T1000 (cell line): ENCODE measurements around the gene SAMHD1.
"Not testable (repeated sequence)": the region's sequence is repeated elsewhere in the genome, so short reads cannot be mapped to it uniquely, and the experiment has no call there.

Experiments used
- DNase-seq: peaks from one replicate; lab custom pipeline; 2025; ENCODE audit warnings: mixed read lengths; lab: John Stamatoyannopoulos, UW

Gene SAMHD1

GRCh38 chr20:36956016-36956415 is 4.5 kb upstream of the SAMHD1 start:
- no peak for DNase-seq

- DNase-seq, result no peak
Measured at GRCh38 chr20:36951979-36952738, 651 bp upstream of the SAMHD1 start.

- no peak for DNase-seq
Measured at GRCh38 chr20:36950414-36951197, 902 bp downstream of the SAMHD1 start.

- no peak for DNase-seq
Measured at GRCh38 chr20:36941401-36941835, 10.1 kb downstream of the SAMHD1 start.

GRCh38 chr20:36937402-36937770 is 14.1 kb downstream of the SAMHD1 start:
- DNase-seq, result no peak

GRCh38 chr20:36936761-36937401 is 14.6 kb downstream of the SAMHD1 start:
- DNase-seq, result not testable (repeated sequence)

GRCh38 chr20:36936341-36936740 is 15.2 kb downstream of the SAMHD1 start:
- no peak for DNase-seq

- DNase-seq, result not testable (repeated sequence)
Measured at GRCh38 chr20:36933571-36933970, 17.9 kb downstream of the SAMHD1 start.

- DNase-seq, result no peak
Measured at GRCh38 chr20:36932476-36933426, 18.8 kb downstream of the SAMHD1 start.

- DNase-seq, result not testable (repeated sequence)
Measured at GRCh38 chr20:36932067-36932466, 19.4 kb downstream of the SAMHD1 start.

- DNase-seq, result no peak
Measured at GRCh38 chr20:36929691-36930090, 21.8 kb downstream of the SAMHD1 start.

DNA sequence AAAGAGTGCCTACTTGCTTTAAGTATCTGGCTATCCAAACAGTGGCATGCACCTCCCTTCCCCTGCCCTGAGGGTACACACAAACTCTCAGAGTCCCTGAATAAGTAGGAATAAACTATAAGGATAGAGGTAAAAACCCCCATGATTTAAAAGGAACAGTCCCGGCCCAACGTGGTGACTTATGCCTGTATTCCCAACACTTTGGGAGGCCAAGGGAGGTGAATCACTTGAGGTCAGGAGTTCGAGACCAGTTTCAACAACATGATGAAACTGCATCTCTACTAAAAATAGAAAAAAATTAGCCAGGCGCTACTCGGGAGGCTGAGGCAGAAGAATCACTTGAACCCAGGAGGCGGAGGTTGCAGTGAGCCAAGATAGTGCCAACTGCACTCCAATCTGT is 22.2 kb downstream of the SAMHD1 start:
- DNase-seq, result no peak

GRCh38 chr20:36927704-36928103 is 23.8 kb downstream of the SAMHD1 start:
- no peak for DNase-seq

DNA sequence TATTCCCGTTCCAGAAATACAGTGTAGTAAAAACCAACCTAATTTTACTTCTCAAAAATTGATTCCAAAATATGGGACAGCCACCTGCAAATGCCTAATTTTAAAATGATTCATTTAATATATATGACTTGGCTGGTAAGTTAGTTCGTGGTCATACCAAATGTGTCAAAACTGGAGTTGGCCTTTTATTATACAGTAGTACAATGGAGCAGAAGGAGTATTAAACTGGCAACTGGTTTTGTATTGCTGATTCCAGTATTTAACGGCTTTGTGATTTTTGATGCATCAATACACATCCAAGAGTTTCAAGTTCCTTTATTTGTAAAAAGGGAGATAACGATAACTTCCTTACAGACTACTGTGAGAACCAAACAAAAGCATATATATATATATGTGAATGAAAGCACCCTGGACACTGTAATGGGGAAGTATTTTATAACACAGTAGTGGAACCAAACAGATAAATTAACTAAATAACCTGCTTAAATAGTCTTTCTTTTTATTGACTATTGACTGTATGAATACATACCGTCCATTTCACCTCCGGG is 24.8 kb downstream of the SAMHD1 start:
- no peak for DNase-seq

- DNase-seq, result no peak
Measured at GRCh38 chr20:36925234-36925633, 26.3 kb downstream of the SAMHD1 start.

- no peak for DNase-seq
Measured at GRCh38 chr20:36924167-36925045, 27.1 kb downstream of the SAMHD1 start.

DNA sequence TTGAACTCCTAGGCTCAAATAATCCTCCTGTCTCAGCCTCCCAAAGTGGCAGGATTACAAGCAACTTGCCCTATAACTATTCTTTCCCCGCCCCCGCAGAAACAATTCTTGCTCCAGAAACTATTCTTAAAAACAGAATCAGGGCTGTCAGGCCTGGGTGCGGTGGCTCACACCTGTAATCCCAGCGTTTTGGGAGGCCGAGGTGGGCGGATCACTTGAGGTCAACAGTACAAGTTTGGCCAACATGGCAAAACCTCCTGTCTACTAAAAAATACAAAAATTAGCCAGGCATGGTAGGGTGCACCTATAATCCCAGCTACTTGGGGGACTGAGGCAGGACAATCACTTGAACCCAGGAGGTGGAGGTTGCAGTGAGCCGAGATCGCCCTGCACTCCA is 31.2 kb downstream of the SAMHD1 start:
- DNase-seq, result no peak

GRCh38 chr20:36919715-36920333 is 31.7 kb downstream of the SAMHD1 start:
- no peak for DNase-seq

GRCh38 chr20:36917943-36918342 is 33.6 kb downstream of the SAMHD1 start:
- DNase-seq, result no peak

DNA sequence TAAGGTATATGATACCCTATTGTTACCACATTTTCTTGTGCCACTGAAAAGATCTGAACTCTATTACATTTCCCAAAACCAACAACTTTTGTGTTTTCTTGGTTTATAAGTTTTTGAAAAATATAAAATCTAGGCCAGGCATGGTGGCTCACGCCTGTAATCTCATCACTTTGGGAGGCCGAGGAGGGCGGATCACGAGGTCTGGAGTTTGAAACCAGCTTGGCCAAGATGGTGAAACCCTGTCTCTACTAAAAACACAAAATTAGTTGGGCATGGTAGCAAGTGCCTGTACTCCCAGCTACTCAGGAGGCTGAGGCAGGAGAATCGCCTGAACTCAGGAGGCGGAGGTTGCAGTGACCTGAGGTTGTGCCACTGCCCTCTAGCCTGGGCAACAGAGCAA is 34.3 kb downstream of the SAMHD1 start:
- DNase-seq, result no peak
